GM18499 (cell line): Measurements from ENCODE around the gene CACNA1C.

Experiments
- ATAC-seq: cut with Tn5 transposase; IDR thresholded peaks from one replicate; pipeline ENCODE4 v1.9.1; 2021; ENCODE audit warnings: moderate number of reproducible peaks; ENCODE audit not compliant: insufficient read depth, unreplicated experiment

Gene CACNA1C

DNA sequence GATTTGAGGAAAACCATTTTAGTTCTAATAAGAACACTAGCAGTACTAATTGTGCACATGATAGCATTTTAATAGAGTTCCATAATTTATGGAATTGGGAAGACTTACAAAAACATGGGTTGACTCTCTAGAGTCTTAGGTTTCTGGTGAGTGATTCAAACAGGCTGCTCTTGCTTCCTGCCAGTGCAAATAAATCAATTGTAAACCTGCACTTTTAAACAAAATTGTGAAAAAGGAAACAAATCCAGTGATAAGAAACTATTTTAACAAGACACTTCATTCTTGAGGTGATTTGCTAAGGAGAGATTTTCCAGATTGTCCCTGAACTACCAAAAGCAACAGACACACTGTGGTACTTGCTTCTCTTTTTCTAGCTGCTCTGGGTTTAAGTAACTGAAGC is 112.2 kb downstream of the CACNA1C start:
- ATAC-seq: no peak

DNA sequence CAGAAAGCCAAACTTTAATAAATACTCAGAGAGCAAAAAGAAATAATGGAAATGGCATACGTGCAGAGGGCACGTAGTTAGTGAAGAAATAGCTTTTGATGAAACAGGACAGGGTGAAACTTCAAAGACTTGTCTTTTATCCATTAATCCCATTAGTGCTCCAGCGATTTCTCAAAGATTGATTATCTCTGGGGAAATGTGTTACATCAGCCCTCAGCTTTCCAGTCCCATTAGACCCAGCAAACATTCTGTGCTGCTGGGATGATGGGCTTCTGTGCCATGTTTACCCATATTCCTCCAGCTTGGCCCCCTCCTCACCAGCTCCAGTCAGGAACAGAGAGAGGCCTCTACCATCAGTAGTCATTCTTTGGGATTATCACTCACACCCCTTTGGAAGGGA is 113.1 kb downstream of the CACNA1C start:
- ATAC-seq: no peak

DNA sequence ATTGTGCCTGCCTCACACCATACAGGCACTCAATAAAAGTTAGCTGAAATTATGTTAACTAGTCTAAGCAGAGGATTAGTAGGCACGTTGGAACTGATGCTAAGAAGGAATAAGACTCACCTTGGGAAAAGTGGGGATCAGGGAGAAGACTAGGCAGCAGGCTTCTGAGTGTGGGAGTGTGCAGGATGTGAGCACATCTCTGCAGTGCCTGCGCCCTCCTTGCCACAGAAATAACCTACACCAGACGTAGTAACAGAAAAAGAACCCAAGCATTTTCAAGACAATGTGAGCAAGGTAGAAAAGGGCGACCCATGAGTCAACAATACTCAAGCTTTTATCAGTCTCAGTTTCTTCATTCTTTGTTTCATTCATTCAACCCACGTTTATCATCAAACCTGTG is 113.9 kb downstream of the CACNA1C start:
- no peak for ATAC-seq

DNA sequence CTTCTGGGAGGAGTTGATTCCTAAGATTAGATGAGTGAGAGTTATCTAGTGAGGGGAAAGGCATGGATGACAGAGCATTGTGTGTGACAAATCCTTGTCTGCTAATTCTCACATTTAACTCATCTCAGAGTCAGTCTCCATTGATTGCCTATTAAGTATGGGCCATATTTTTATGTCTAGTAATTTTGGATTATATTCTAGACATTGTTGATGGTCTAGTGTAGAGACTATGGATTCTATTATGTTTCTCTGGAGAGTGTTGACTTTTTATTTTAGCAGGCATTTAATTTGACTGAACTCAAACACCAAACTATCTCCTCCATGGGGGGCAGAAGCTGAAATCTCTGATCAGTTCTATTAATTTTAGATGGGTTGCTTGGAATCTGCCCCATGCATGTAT is 114.4 kb downstream of the CACNA1C start:
- no peak for ATAC-seq

DNA sequence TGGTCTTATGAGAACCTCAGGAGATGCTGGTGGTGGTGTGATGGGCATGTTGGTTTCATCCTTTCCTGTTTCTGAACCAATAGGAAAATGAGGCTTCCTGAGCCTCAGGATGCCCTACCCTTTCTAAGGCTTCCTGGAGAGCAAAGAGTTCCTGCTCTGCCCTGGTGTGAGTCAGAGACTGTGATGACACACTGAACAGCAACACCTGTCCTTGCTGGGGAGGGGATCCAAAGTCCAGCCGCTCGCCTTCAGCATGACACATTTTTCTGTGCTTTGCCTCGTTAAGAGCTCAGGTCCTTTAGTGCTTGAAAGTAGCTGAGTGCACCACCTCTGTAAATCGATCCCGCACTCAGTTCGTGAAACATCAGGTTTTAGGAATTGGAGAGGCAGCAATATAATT is 116.0 kb downstream of the CACNA1C start:
- no peak for ATAC-seq

DNA sequence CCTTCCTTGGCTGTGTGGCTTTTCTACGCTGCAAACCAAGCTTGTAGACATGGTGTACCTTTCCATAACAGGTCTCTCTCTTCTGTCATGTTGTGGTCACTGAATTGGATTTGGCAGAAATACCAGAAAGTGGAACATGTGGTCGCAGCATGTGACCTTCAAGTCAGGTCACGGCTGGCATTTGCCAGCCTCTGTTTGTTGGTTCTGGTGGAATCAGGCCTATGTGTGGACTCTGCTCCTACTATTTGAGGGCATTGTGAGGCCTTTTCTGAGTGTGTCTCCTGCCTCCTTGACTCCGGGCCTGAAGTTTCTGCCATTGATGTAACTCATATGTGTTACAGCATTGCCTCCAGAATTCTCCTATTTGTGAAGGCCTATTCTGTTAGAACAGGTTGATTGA is 116.7 kb downstream of the CACNA1C start:
- no peak for ATAC-seq

DNA sequence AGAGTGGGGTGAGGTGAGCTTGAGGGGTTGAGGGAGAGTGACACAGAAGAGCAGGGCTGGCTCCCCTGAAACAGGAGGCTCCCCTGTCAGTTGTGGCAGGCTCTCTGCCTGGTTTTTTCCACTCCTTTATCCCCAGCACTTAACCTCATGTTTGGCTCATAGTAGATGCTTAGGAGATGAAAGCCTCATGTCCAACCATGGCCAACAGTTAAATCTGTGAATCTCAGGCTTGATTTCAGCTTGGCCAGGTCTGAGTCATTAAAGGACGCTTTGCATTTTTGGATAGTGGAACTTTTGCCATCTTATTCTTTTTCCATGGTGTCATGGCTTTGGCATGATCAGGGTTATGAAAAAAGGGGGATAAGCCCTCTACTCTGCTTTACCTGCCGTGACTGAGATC is 117.2 kb downstream of the CACNA1C start:
- ATAC-seq: no peak

DNA sequence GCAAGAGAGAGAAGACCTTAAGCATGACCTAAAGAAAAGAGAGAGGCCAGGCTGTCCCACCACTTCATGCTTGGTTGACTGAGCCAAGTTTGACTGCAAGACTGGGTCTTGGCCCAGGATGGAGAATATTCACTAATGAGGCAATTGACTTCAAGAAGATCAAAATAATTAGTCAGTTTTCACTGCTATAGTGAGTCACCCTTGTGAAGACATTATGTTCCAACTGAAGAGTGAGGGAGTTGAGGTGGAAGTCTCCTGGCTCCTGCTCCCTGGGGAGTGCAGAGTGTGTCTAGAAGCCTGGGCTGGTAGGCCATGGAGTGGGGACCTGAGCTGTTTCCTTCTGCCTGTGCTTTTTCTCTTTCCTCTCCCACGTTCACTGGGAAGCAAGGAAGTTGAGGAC is 117.6 kb downstream of the CACNA1C start:
- no peak for ATAC-seq

DNA sequence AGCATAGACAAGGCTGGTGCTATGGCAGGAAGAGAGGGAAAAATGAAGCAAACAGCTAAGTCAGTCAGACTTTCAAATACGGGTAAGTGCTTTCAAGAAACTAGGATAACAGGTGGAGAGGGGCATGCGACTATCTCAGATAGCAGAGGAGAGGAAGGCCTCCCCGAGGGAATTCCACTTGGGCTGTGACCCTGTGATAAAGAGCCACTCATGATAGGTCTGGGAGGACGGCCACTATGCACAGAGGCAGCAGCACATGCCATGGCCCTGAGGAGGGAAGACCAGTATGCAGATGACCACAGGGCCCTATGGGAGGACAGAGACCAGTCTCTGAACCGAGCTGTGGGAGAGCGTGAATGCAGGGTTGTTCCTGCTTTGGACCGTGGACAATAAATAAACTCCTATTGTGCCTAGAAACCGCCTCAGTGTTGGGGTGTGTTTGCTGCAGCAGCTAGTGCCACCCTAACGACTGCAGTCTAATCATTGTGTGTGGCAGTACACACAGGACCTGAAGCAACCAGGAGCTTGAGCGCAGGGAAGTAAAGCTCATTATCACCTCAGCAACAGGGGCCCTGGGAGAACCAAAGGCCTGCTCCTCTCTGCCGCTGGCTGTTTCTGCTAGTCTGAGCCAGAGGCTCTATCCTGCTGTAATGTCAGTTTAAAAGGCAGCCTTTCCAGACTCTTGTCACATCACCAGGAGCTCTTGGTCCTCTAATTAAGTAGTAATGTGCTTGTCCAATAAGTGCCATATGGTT is 119.1 kb downstream of the CACNA1C start:
- ATAC-seq: no peak

DNA sequence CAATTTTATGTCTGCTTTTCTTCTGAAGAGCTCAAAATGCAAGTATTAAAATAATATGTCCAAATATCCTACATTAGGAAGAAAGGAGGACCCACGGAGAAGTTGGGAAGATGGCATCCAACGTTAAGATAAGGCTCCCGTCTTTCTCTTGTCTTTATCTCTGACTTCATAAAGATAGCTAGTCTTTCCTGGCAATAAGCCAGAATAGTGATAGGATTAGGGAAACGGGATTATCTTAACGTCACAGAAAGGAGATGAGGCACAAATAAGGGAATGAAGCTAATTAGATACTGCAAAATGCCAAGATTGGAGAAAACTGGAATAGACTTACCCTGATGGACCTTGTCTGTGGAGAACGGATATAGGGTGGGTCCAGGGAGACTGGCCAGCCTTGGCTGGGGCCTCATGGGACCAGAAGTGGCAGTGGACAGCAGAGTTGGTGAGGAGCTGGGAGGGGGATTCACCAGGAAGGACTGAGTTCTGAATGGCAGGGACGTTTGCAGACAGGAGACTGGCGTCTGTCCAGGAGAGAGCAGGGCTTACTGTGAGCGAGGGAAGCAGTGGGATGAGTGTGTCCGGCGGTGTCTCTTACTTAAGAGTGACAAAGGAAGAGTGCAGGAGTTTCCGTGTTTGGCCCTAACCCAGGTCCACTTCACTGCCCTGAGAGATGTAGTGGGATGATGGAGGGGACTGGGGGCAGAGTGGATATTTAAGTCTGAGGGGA is 119.9 kb downstream of the CACNA1C start:
- ATAC-seq: no peak

DNA sequence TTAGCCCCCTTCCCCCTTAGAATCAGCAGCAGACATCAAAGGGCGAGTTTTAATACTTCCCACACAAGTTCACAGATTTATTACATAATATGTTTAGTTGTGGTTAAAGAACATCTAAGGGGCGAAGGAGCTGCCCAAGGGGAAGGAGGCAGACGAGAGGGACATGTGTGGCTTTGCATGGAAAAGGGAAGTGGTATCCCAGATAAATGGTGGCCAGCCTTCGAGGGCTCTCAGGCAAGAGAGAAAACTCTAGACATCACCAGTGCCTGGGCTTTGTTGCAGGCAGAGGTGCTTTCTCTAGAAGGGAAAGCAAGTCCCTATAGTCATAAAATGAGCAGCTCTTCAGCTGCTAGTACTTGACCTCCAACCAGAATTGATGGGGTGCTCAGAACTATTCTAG is 121.2 kb downstream of the CACNA1C start:
- ATAC-seq: no peak

DNA sequence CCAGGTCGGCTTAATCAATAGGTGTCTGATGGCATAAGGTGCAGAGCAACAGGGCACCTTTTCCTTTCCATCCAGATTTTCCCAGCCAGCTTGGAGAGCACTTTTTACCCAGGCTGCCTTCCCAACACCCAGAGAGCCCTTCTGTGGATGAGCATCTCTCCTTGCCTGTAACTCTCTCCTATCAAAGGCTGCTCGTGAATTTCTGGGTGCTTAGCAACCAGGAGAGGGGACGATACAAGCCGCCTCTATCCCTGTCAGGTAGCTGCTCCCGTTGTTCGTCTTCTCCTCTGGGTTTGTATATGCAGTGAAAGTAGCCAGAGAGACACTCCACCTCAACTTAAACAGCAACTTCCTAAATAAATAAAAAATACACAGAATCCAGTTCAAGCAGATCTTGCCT is 124.2 kb downstream of the CACNA1C start:
- no peak for ATAC-seq

DNA sequence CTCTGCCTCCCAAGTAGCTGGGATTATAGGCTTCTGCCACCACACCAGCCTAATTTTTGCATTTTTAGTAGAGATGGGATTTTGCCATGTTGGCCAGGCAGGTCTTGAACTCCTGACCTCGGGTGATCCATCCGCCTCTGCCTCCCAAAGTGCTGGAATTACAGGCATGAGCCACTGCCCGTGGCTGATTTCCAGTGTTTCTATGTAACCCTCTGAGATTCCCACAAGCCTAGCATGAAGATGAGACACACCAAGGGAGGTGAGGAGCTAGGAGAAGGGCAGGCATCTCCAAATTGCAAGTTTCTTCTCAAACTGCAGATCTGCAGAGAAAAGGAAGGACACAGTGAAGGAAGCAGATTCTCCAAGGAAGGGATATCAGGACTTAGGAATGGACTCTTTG is 125.0 kb downstream of the CACNA1C start:
- no peak for ATAC-seq

DNA sequence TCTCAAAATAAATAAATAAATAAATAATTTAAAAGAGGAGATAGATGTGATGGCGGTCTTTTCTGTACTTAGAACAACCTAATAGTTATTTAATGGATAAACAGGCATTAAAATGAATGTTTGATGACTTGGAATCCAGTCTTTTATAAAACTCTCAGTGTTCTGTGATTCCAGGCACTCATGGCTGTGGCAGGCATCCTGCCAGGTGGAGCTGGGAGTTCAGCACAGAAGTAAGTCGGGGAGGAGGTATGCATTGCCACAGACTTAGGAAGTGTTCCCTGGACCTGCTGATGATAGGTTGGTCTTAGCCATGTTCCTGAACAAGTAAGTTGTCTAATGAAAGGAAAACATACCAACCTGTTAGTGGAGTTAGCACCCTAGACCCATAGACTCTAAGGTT is 126.3 kb downstream of the CACNA1C start:
- ATAC-seq: no peak

DNA sequence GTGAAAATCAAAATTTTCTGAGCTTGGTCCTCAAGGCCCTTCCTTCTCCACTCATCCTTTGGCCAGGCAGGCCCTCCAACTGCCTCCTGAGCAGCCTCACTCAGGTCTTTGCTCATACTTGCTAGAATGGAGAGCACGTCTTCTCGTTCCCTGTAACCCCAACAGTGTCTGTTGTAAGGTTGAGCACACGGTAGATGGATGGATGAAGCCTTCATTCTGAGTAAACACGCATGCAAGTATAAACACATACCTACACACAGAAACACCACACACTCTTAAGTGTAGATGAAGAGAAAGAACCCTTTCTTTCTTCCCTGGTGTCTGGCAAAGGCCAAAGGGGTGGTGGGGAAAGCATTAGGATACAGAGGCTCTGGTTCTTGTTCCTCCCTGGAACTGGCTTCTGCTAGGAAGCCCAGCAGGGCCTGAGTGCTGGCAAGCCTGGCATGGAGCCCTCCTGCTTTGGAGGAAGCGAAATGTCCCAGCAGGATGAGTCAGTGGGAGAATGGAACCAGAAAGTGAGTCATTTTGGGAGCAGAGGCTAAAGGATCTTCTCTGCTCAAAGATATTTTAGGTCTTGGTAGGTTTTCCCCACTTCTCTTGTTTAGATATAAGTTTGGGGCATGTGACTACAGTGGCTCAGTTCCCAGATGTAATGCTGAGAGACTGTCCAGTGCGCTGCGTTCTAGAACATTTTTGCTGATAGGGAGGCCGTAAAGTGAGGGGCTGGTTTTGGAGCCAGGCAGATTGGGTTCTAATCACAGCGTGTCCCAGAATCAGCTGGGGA is 127.4 kb downstream of the CACNA1C start:
- ATAC-seq: no peak

DNA sequence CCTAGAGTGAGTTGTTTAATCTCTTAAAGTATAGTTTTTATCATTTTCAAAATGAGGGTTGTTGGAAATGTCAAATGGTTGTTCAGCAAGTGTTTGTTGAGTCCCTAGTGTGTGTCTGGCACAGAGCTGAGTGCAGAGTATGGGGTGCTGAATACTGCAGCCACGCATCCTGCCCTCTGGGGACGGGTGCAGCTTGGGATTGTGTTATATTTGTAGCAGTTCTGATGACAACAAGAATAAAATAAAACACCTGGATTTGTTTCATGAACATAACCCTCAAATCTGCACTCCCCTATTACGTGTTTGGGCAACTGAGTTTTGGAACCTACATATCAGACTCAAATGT is 127.9 kb downstream of the CACNA1C start:
- no peak for ATAC-seq

DNA sequence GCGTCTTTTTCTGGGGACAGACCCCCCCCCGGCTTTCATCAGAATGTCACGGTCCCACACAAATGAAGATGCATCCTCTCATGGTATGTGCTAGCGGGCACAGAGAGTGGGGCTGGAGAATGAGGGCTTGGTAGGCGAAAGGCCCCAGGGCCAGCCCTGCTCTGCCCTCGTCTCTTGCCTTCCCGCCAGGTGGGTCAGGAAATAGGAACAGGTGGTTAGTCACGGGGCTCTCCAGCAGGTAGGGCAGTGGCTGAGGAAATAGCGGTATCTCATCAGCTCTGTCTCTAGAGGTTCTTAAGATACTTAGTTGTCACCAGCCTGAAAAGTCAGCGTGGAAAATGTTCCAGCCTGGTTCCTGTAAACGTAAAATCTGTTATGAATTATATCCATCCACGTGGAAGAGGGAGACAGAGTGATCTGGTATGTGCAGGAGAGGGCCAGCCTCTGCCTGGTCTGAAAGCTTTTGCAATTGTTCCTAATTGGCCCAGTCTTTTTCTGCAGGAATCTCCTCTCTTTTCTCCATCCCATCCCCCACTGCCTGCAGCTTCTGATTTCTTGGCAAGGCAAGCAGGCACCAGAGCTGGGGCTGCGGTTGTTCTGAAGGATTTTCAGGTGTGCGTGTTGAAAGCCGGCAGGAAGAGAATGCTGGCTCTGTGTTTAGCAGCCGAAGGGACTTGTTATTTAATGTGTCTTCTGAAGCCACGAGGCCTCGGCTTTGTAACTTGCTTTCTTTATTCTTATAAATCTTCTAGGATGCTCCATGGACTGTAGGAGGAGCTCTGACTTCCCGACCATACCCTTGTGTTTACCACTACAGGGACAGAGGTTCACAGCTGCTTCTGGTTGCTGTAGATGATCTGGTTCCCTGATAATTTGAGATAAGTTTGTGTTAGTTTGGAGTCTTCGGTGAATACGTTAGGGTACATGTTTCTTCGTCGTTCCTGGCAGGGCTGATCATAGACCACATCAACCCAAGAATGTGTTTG is 131.1 kb downstream of the CACNA1C start:
- no peak for ATAC-seq

DNA sequence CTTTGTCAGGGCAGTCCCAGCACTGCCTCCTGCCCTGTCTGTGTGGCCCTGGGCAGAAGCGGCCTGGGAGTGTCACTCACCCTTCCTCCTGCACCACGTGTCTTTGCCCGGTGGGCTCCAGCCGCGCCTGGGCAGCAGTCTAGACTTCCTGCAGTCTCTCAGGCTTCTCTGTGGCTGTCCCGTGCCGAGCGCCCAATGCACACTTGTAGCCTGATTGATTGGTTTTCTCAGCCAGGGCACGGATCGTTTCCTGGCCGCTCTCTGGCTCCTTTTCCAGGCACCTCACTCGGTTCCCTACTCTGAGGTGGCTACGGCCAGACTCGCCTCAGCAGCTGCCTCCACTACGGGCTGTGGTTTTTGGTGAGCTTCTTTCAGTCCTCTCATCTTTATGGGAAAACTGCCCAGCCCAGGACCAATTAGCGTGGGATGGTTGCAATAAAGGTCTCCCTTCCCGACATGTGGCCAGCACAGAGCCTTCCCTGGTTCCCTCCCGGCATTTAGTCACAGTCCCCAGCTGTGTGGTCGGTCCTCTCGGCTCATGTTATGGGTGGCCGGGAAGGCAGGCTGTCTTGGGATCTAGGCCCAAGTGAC is 133.1 kb downstream of the CACNA1C start:
- no peak for ATAC-seq

DNA sequence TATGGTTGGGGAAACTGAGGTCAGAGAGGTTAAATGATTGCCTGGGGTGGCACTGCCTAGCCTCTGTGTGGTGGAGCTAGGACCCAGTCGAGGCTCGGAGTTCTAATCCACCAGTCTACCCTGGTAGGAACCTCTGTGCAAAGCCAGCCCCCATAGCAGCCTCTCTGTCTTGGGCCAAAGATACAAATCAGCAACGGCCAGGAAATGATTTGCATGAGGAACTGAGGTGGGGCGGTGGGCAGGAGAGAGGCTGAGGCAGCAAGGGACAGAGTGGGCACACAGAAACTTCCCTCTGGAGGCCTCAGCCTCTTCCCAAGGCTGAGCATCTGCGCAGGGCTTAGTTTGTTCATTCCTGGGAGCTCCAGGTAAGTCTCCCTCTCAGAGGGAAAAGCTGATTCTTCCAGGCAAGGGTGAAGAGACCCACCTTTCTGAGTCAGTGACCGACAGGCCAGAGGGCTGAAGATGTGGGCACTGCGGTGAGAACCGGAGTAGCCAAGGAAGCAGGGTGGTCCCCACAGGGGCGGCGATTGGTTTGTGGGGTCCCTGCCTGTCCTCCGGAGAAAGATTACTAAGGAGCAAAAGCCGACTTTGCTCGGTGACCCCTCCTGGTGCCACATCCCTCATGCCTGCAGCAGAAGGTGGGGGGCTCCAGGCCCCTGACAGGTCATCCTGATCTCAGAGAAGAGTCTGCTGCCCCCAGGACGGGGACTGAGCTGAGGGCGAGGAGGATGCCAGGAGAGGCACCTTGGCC is 134.6 kb downstream of the CACNA1C start:
- no peak for ATAC-seq
